GM21447 (cell line): ENCODE measurements around the gene RNASE11.
"Not testable (repeated sequence)": the region's sequence is repeated elsewhere in the genome, so short reads cannot be mapped to it uniquely, and the experiment has no call there.

Experiments used
- ATAC-seq: cut with Tn5 transposase; IDR thresholded peaks from one replicate; pipeline ENCODE4 v1.9.1; 2021; ENCODE audit not compliant: unreplicated experiment

RNASE11 gene

DNA sequence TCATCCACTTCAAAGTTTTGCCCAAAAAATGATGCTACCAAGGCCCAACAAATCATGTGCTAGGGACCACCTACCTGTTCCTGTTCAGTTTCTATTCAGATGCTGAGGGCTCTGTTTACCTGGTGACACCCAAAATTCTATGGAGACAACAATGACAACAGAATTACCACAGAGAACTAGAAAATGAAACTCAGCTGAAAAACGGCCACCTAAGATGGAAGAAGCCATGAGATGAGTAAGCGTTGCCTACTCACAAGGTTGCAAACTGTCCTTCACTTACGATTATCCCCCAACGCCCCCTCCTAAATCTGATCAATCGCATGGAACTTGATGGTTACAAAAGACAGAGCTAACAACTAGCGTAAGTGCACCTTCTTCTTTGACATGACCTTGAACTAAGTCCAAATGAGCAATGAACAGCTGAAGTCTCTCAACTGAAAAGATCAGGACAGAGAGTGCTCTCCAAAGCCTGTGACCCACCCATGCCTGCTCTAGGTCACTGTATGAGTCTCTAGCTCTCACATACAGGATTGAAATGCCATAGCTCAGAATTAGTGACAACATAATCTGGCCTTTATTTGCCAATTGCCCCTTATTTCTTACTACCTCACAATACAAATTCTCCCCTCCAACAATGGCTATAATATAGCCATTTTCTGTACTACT lies at the start of gene RNASE11:
Gene RNASE11 (minus strand): TSS at position 513 of the 666 bp plus-strand sequence.
- ATAC-seq: no peak

DNA sequence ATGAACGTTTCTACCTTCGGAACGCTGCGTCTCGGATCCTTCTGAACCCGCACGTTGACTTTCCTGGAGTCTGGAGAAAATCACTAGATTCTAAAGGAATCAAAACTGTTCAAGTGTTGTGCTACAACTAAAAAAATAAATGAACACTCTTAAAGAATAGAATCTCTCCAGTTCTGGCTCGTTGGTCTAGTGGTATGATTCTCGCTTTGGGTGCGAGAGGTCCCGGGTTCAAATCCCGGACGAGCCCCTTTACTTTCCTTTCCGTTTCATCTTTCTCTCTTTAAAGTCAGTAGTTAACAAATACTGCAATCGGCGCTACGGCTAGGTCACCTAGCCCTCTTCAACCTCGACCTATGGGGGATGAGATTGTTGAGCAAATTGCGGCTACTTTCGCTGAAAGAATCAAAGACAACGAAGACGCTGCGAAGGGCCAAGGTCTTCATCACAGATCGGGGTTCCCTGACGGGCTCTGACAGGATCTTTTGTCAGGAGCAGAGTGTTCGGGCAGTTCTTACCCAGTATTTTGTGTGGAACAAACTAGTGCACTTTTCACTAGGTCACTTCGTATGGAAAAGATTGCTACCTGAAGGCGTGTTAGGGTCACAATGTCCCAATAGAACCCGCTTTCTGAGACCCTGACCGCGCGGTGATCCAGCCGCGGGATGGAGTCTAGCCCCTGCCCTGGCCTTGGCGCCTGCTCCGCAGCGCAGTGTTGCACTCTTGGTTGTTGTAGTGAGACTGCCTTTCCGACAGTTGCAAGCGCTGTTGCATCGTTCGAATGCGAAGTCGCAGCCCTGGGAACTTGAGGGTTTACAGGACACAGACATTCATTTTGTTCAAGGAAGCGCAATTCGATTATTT lies 45.3 kb upstream of the RNASE11 start:
- peak; percentile 64 for ATAC-seq

DNA sequence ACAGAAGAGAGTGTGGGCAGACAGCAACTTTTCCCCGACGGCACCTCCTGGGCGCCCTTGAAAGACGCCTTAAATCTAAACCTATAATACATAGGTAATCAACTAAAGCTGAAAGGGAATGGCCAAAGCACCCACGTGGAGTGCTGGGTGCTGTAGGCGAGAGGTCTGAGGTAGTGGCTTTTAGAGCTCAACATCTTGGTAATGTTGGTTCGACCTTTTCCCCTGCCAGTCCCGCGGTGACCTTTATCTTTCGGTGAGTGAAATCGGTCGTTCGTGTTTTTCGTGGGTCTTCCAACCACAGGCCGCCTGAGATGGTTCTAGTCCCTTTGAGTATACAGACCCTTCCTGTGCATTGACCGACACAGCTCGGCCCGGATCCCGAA lies 44.6 kb upstream of the RNASE11 start:
- ATAC-seq: peak; percentile 24

DNA sequence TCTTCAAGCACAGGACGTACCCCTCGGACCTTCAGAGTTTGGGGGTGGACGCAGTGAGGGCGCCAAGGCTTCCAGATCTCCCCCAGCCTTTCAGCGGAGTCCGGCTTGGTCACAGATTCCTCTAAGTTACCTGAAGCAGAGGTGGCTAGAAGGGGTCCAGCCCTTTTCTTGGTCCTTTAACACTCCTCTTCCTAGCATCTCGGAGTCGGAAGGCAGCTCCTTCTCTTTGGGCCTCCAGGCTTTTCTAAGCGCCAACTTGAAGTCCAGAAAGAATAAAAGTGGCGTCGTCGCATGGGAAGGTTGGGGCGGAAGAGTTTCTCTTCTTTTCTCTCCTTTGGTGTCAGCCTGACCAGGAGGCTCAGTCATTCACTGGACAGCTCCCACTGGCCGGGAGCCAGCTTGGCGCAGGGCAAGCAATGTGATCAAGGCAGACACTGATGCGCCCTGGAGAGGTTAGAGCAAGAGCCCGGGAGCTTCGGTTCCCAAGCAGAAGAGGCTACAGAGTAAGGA lies 44.1 kb upstream of the RNASE11 start:
- peak; percentile 22 for ATAC-seq

DNA sequence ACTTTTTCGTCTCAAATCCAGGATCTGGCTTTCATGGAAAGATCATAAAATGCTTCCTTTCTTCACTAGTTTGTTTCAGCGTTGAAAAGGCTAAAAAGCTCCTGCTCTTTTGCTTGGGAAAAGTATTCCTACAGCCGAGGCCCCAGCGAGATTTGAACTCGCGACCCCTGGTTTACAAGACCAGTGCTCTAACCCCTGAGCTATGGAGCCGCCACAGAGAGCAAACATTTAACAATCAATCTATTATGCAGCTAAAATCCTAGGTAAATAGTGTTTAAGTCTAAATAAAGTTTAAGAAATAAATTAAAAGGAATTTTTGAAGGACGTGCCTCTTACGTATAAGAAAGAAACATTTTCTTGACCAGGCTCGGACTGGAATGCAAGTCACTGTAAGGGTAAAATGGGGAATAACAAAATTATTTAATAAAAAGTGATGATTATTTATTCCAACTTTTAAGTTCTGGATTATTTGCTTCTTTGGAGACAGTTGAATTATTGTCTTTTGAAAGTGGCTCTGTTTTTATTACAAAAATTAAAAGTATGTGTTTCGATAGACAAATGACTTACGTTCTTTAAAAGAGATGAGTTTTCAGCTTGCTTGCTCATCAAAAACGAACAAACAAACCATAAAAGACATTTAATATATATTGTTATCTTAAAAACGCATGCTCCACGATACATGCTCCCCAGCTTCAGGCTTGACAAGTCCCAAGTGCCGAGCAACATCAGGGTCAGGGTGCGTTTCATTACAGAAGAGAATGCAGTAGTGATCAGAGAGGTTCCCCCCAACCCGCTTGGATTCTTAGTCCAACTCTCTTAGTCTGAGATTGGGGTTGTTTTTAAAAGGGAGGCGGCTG lies 43.5 kb upstream of the RNASE11 start:
- no peak for ATAC-seq

DNA sequence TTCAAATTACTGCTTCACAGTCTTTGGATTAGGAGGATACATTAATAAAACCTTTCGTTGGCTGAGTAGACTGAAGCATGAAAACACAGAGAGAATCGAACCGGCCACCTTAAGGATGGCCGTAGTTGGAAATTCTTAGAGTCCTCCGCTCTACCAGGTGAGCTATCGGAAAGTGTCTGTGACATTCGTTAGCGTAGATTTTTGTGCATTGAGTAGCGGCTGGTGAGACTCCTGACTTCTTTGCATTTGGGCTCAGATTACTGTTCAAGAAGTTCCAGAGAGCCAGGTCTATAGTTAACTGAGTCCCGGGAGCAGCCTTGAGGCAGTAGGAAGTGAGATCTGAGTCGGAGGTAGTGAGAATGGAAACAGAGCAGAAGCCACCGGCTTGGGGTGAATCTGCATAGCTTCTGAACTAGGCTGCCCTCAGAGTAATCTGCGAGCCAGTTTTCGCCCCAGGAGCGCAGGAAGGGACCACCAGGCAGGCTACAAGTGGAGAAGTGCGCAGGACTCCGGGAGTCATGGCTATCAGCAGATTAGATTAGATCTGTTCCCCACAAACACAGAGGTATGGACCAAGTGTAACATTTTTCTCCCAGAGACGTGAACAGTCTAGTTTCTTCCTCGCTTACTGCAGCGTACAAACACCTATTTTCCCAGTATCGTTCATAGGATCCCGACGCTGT lies 42.7 kb upstream of the RNASE11 start:
- no peak for ATAC-seq

DNA sequence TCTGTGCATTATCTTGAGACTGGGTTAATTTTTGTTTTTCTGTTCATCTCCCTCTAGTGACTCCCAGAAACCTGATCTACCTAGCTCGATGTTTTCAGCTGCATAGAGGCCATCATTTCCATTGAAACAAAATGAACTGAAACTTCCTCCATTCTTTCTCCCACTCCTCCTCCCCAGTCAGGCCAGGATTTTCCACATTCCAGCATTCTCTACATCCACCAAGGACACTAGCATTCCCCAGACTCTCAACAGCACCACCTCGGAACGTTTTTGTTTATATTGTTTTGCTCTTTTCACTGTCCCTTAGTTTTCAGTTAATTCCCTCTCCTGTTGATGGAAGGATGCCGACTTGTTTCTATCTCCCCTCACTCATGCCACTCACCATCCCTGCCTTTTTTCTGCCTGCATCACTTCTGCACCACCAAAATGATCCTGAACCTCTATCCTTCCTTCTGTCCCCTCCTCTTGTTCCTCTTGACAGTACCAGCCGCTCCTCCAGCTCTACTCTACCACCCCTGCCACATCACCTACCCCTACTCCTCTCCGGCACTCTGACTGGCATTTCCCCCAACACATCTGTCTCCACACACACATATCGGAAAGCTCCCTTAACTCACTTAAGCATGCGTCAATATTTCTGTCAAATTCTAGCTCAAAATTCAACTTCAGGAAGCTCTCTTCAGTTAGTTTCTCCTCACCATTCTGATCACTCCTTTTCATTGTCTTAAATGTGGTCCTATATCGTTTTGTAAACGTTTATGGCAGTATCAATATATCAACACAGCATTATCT lies 40.5 kb upstream of the RNASE11 start:
- no peak for ATAC-seq

DNA sequence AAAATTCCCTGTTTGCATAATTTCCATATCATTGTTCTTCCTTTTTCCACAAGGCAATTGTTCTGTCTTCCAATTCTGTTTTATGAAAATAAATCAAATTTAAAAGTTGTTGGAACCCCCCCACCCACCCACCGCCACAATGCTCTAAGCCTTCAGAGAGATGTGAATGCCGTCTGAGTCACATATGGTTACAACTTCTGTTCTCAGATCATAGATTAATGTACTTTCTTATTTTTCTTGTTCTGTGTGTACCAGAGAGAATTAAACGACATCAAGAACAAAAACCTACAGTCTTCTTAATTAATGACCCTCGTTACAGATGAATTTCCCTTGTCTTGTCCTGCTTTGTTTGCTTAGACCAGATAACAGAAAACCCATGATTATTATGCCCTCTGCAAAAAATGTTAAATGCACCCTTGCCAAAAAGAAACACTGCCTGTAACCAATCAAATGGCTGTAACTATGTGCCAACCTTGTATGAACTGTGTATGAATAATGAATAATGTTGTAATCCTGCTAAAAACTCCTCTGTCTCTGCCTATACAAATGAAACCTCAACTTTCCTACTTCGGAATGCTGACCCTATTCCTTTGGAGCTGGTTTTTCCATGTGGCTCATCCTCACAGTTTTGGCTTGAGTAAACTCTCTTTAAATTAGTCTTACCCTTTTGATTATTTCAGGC lies 39.7 kb upstream of the RNASE11 start:
- ATAC-seq: no peak

DNA sequence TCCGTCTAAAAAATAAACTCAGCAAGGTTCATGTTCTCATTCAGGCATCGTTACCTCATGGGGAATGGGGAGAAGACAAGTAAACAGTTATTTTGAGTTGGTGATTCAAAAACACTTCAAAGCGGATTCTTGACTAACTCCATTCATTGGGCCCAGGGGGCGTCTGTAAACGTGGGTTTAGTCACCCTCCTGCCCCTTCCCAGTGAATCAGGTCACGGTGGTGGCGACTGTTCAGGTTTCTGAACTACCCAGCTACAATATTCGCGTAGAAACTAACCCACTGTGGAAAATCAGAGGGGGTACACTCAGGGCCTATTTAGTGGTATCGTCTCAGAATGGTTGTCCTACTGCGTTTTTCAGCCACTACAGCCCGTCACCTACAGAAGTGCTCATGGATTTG lies 38.5 kb upstream of the RNASE11 start:
- ATAC-seq: no peak

DNA sequence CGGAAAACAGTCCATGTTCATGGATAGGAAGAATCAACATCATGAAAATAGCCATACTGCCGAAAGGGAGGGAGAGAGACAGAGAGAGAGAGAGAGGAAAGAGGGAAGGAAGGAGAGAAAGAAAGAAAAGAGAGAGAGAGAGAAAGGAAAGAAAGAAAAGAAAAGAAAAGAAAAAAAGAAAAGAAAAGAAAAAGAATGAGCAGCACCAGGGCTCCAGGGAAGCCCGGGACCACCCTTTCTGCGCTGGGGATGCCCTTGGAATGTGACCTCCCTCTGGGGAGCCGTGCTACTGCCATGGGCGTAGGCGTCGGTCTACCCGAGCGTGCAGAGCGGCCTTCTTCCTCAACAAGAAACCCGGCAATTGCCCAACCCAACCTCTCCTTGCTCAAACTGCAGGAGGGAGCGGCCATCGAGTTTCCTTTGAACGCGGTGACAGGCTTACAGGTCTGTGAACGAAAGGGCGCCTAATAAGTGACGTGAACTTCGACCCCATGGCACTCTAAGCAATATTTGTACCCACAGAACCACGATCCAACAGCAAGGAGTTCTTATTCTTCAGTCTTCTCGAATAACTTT lies 36.8 kb upstream of the RNASE11 start:
- peak; percentile 41 for ATAC-seq

DNA sequence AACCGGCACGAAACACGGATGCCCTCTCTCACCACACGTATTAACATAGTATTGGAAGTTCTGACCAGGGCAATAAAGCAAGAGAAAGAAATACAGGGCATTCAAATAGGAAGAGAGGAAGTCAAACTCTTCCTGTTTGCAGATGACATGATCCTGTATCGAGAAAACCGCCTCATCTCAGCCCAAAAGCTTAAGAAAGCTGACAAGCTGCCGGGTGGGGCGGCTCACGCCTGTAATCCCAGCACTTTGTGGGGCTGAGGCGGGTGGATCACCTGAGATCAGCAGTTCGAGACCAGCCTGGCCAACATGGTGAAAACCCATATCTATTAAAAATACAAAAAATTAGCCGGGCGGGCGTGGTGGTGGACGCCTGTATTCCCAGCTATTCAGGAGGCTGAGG lies 36.0 kb upstream of the RNASE11 start:
- ATAC-seq: no peak

DNA sequence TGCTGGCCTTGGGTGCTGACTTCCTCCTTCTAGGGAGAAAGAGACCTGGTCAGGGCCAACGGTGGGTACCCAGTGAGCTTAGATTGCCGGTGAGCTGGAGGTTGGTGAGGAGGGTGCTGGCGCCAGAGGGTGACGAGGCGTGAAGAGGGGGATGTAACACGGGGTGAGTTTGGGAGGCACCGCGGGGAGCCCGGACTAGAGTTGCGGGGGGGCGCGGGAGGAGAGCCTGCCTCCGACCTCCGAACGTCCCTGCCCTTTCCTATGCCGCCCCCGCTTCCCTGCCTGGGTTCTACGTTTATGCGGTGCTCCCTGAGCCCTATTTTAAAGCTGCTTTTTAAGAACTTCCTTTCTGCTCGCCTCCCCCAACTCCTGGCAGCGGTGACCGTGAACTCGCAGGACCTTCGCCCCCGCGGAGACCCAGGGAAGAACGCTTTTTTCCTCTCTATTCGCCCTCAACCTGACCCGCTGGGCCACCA lies 35.1 kb upstream of the RNASE11 start:
- no peak for ATAC-seq

DNA sequence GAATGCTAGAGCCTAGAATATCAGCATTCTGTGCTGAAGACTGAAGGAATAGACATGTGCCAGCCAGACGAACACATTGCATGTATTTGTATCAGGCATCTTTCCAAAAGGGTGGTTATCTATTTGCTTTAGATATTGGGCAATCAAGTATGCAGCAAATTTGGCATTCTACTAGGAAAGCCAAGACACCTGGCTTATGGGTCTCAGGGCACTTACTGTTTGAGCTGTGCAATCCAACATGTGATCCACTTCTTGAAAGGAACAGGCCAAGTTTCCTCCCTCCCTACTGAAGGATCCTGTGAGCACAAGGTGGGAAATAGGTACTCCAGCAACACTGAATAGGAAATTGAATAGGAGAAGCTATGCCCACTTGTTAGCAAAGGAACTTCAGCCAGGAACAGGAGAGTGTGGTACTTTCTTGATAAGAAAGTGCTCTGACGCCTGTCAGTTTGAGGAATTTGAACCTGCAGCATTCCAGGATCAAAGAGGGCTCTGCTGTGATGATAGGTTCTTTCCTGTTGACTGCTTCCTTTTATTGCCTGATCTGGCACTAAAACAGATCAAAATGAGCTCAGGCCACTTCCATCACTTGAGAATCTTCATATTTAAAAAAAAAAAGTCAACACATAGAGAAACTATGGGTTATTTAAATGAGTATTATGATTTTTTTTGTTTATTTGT lies 33.1 kb upstream of the RNASE11 start:
- no peak for ATAC-seq

DNA sequence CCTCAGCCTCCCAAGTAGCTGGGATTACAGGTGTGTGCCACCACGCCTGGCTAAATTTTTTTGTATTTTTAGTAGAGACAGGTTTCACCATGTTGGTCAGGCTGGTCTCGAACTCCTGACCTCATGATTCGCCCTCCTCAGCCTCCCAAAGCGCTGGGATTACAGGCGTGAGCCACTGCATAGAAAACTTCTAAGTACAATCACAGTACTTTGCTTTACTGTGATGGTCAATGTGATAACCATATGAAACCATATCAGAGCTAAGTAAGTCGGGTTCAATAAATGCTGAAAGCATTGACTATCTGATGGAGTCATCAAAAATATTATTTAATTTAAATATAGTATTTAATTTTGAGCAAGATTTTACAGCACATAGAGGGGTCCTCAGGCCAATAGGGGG lies 31.9 kb upstream of the RNASE11 start:
- ATAC-seq: not testable (repeated sequence)

DNA sequence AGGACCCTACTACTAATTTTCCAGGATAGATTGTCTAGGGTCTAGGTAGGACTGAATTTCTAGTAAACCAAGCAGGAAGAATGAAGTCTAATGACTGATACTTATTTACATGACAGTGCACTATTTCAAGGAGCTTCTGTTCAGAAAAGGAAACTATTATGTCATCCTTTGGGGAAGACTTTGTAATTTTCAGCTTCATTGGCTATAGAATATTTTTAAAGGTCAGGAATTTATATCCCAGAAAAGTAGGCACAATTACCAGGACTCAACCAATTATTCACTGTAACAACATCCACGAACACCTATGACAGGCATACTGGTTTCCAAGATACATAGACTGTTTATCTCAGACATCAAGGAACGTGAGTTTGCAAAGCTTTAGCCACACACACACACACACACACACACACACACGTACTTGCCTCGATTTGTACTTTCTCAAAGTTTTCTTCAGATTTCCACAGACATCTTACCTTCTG lies 30.5 kb upstream of the RNASE11 start:
- no peak for ATAC-seq

DNA sequence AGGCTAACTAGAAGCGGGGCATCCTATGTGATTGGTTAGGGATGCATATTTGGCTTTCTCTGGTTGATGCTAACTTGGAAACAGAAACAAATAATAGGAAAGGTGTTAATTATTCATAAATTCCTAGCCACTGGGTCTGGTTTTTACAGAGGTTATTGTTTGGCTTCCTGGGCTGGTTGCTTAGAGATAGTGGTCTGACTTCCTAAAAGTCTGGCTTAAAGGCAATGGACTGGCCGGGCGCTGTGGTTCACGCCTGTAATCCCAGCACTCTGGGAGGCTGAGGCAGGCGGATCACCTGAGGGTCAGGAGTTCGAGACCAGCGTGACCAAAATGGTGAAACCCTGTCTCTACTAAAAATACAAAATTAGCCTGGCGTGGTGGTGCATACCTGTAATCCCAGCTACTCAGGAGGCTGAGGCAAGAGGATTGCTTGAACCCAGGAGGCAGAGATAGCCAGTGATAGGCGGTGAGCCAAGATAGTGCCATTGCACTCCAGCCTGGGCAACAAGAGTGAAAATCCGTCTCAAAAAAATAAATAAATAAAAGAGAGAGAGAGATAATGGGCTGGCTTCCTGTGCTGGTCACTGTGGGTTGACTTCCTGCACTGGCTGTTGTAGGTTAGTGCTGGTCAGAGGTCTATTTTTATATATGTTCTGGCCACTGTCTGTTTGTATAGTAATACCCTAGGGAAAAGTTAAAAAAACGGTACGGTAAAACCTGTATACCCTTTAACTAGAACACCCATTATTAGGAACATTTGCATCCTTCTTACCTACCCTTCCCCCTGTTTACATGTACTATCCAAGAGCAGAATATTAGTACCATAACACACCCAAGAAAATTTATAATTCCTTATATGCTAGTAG lies 29.6 kb upstream of the RNASE11 start:
- ATAC-seq: peak; percentile 47

DNA sequence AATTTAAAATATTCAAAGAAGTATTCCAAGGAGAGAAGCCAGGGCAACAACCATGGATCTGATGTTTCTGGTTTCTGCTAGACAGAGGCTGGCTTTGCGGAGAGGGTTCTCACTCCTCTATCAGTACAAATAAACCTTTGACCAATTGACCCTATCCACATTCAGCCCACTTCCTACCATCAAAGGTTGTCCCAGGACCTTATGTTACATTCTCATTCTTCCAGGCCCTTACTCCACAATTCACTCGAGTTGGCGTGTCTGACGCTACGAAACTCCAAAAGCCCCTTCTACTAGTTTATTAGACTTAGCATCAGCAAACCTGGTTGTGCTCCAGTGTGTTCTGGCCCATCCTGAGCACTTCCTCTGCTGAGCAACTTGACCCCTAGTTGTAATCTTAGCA lies 28.2 kb upstream of the RNASE11 start:
- ATAC-seq: no peak
